ENCODE results near the gene ERCC6. TPM values are rescaled to one million over a fixed set of nuclear protein-coding genes. Genes with fewer than 3 reads are reported as not detected.

ERCC6 gene
- total and polyA plus RNA-seq, 7 donors, result 3.0 to 16.6 (median 10.9) TPM

- Histone ChIP-seq H3K4me3 (no peak overlapping the region), H3K36me3 (no peaks in the 10 kb centered on the region), H3K9me3 (peaks cover 0 to 6% (median 0%) of the 10 kb centered on the region in 4 donors), H3K4me1 (no peaks in the 10 kb centered on the region), H3K27me3 (no peaks in the 10 kb centered on the region), H3K27ac (no peak overlapping the region)
- 75 to 82% methylated on average over 2 of the region's 2 CpGs for WGBS, 2 donors
- DNase-seq, result no peak
- intact Hi-C loops (cut with DNase I), result no loop called here
- no peak for TF ChIP-seq EP300 (IDR thresholded peaks at IDR 0.05)
Observed at GRCh38 chr10:49552277-49552676, 13.4 kb upstream of the ERCC6 start.

DNA sequence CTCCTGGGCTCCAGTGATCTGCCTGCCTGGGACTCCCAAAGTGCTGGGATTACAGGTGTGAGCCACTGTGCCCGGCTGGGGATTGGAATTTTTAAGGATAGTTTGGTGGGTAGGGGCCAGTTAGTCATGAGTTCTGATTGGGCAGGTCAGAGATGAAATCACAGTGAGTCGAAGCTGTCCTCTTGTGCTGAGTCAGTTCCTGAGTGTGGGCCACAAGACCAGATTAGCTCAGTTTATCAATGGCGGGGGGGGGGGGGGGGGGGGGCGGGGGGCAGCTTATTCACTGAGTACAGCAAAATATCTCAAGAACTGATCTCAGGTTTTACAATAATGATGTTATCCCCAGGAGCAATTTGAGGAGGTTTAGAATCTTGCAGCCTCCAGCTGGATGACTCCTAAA, 11.6 kb upstream of the ERCC6 start:
- intact Hi-C loops (cut with DNase I), result no loop called here
- TF ChIP-seq EP300 (IDR thresholded peaks at IDR 0.05) (no peak), POLR2A (IDR thresholded peaks at IDR 0.05) (no peak), POLR2AphosphoS5 (IDR thresholded peaks at IDR 0.05) (no peak), CTCF (IDR thresholded peaks at IDR 0.05) (no peak)
- 27 to 48% methylated on average over 3 to 4 of the region's 4 CpGs for WGBS, 2 donors
- Histone ChIP-seq H3K36me3 (no peaks in the 10 kb centered on the region), H3K4me1 (no peaks in the 10 kb centered on the region), H3K4me3 (no peak overlapping the region), H3K9me3 (no peaks in the 10 kb centered on the region), H3K27me3 (no peaks in the 10 kb centered on the region), H3K27ac (no peak overlapping the region)
- no peak for DNase-seq

- Histone ChIP-seq H3K27ac (no peak overlapping the region), H3K9me3 (no peaks in the 10 kb centered on the region), H3K4me1 (no peaks in the 10 kb centered on the region), H3K27me3 (no peaks in the 10 kb centered on the region), H3K36me3 (no peaks in the 10 kb centered on the region), H3K4me3 (no peak overlapping the region)
- TF ChIP-seq CTCF (IDR thresholded peaks at IDR 0.05), result no peak
- no peak for TF ChIP-seq EP300 (IDR thresholded peaks at IDR 0.05)
- no peak for TF ChIP-seq POLR2A (IDR thresholded peaks at IDR 0.05)
- no peak for TF ChIP-seq POLR2AphosphoS5 (IDR thresholded peaks at IDR 0.05)
- intact Hi-C loops (cut with DNase I), result no loop called here
- DNase-seq, result no peak
- 69 to 75% methylated on average over 1 of the region's 1 CpG for WGBS, 2 donors
Observed at GRCh38 chr10:49549640-49550346, 10.9 kb upstream of the ERCC6 start.

DNA sequence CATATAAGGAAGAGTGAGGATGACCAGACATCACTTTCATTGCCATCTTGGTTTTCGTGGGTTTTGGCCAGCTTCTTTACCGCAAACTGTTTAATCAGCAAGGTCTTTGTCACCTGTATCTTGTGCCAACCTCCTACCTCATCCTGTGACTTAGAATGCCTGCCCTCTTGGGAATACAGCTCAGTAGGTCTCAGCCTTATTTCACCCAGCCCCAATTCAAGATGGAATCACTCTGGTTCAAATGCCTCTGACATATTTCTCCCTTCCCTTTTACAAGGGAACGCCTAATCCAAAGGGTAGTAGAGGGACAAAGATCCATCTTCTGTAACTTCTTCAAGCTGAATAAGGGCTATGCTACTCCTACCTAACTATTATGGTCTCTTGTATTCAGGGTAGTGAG, 4.7 kb upstream of the ERCC6 start:
- no peak overlapping the region for H3K27ac ChIP-seq
- no peaks in the 10 kb centered on the region for H3K27me3 ChIP-seq
- intact Hi-C loops (cut with DNase I), result no loop called here
- H3K4me3 ChIP-seq, result no peak overlapping the region
- no peaks in the 10 kb centered on the region for H3K36me3 ChIP-seq
- no peak for DNase-seq
- no peaks in the 10 kb centered on the region for H3K9me3 ChIP-seq
- H3K4me1 ChIP-seq, result peaks cover 0 to 8% (median 2%) of the 10 kb centered on the region in 4 donors
- WGBS, 2 donors, result 87 to 91% methylated on average over 3 of the region's 3 CpGs
- TF ChIP-seq POLR2A (IDR thresholded peaks at IDR 0.05), result no peak
- no peak for TF ChIP-seq EP300 (IDR thresholded peaks at IDR 0.05)
- TF ChIP-seq POLR2AphosphoS5 (IDR thresholded peaks at IDR 0.05), result no peak
- TF ChIP-seq CTCF (IDR thresholded peaks at IDR 0.05), result no peak

DNA sequence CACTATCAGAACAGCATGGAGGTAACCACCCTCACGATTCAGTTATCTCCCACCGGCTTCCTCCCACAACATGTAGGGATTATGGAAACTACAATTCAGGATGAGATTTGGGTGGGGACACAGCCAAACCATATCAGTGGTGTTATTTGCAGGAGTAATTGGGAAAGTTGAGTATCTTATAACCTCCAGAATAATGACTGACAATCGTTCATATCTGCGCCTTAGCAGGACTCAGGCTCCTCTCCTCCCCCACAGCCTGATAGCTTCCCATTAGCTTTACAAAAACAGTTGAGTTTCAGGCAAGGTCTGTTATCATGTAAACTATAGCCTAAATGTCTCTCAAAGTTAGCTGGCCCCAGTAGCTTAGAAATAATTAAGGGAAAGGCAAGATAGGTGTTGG, 3.4 kb upstream of the ERCC6 start:
- no peaks in the 10 kb centered on the region for H3K9me3 ChIP-seq
- intact Hi-C loops (cut with DNase I), result no loop called here
- peaks cover 0 to 18% (median 12%) of the 10 kb centered on the region in 4 donors for H3K4me1 ChIP-seq
- no peak for DNase-seq
- H3K4me3 ChIP-seq, result no peak overlapping the region
- no peaks in the 10 kb centered on the region for H3K27me3 ChIP-seq
- H3K36me3 ChIP-seq, result no peaks in the 10 kb centered on the region
- TF ChIP-seq POLR2AphosphoS5 (IDR thresholded peaks at IDR 0.05) (no peak), POLR2A (IDR thresholded peaks at IDR 0.05) (no peak), CTCF (IDR thresholded peaks at IDR 0.05) (no peak), EP300 (IDR thresholded peaks at IDR 0.05) (no peak)
- no peak overlapping the region for H3K27ac ChIP-seq
- WGBS, 2 donors, result 93 to 97% methylated on average over 4 of the region's 4 CpGs

All from sigmoid colon (tissue), 7 donors.